Vagina (tissue), 2 donors: ENCODE results near the gene TCF7. TPM values are rescaled to one million over a fixed set of nuclear protein-coding genes. Genes with fewer than 3 reads are reported as not detected.

Source experiments
- DNase-seq, 2 donors: peaks; one replicate each; pipeline ENCODE4 v3.0.0-alpha.2; 2017; ENCODE audit errors: extremely low spot score in 2 of 2
- H3K27ac ChIP-seq: fragments of 200-600 bp; sonication (generic); one replicate; pipeline ENCODE4 v1.5.1; 2019
- H3K27me3 ChIP-seq: fragments of 200-600 bp; sonication (generic); one replicate; pipeline ENCODE4 v1.5.1; 2019
- H3K36me3 ChIP-seq, 2 donors: fragments of 200-600 bp; sonication (generic); one replicate each; pipeline ENCODE4 v1.5.1; 2017 to 2019
- H3K4me1 ChIP-seq: fragments of 200-600 bp; sonication (generic); one replicate; pipeline ENCODE4 v1.5.1; 2019
- H3K4me3 ChIP-seq, 2 donors: fragments of 200-600 bp; sonication (generic); 1 replicate in 1 of 2; 2 replicates in 1 of 2; pipeline ENCODE4 v1.5.1; 2016 to 2019
- H3K9me3 ChIP-seq: fragments of 200-600 bp; sonication (generic); one replicate; pipeline ENCODE4 v1.5.1; 2019
- POLR2A ChIP-seq, 2 donors: fragments of 450-650 bp; IDR thresholded peaks; one replicate each; pipeline ENCODE4 v1.6.1; 2017; ENCODE audit warnings: antibody characterized with exemption in 2 of 2, mild to moderate bottlenecking in 2 of 2, moderate library complexity in 2 of 2
- POLR2AphosphoS5 ChIP-seq, 2 donors: sonication (generic); formaldehyde crosslinking; IDR thresholded peaks; one replicate each; pipeline ENCODE4 v1.9.0; 2017; ENCODE audit warnings: antibody characterized with exemption in 2 of 2, mild to moderate bottlenecking in 2 of 2, low read depth in 1 of 2; ENCODE audit not compliant: insufficient read depth in 1 of 2
- intact Hi-C: fragments of 100-400 bp; cut with DNase I; formaldehyde crosslinking; loops from one replicate; pipeline ENCODE4 v1.15.1; 2023
- total RNA-seq: library from RNA; depleted of rRNA; stranded (reverse); fragments of >200 nt; gene quantifications from one replicate; pipeline ENCODE4 v1.2.3, GENCODE V29; 2016
- TF ChIP-seq, protein P1 (sequence below), 3 experiments: fragments of 450-650 bp in 2 of 3; fragments of 200-600 bp in 1 of 3; sonication (generic) in 1 of 3; IDR thresholded peaks; one replicate each; pipeline ENCODE4 v1.5.1; 2017 to 2019; ENCODE audit warnings: antibody characterized with exemption in 3 of 3, mild to moderate bottlenecking in 2 of 3, moderate library complexity in 2 of 3

The TCF7 gene
- total RNA-seq, 1 donor from 2014 or later = 1.7 TPM

DNA sequence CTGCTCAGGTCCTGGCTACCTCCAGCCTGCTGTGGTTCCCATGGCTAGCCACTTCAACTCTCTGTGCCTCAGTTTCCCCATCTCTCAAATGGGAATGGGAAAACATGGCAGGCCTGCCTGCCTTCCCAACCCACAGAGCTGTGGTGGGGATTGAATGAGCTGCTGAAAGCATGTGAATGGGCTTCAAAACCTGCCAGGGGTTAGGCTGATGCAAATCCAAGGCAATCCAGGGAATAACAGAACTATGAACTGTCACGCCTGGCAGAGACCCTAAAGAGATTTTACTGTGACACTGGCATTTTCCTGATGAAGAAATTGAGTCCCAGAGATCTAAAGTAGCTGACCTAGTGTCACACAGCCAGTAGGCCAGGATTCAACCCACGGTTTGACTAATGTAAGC lies 29.9 kb upstream of the TCF7 start:
- Histone ChIP-seq H3K27ac (no peak overlapping the region), H3K4me1 (no peaks in the 10 kb centered on the region), H3K4me3 (no peak overlapping the region), H3K36me3 (no peaks in the 10 kb centered on the region), H3K27me3 (no peaks in the 10 kb centered on the region), H3K9me3 (no peaks in the 10 kb centered on the region)
- no peak for TF ChIP-seq POLR2A (IDR thresholded peaks at IDR 0.05)
- TF ChIP-seq, protein P1, sequence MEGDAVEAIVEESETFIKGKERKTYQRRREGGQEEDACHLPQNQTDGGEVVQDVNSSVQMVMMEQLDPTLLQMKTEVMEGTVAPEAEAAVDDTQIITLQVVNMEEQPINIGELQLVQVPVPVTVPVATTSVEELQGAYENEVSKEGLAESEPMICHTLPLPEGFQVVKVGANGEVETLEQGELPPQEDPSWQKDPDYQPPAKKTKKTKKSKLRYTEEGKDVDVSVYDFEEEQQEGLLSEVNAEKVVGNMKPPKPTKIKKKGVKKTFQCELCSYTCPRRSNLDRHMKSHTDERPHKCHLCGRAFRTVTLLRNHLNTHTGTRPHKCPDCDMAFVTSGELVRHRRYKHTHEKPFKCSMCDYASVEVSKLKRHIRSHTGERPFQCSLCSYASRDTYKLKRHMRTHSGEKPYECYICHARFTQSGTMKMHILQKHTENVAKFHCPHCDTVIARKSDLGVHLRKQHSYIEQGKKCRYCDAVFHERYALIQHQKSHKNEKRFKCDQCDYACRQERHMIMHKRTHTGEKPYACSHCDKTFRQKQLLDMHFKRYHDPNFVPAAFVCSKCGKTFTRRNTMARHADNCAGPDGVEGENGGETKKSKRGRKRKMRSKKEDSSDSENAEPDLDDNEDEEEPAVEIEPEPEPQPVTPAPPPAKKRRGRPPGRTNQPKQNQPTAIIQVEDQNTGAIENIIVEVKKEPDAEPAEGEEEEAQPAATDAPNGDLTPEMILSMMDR (IDR thresholded peaks at IDR 0.05) = no peak
- TF ChIP-seq POLR2AphosphoS5 (IDR thresholded peaks at IDR 0.05; ENCODE audit: insufficient read depth in 1 of 2, low read depth in 1 of 2) = no peak
- no peak for DNase-seq
- intact Hi-C loops = no loop called here

DNA sequence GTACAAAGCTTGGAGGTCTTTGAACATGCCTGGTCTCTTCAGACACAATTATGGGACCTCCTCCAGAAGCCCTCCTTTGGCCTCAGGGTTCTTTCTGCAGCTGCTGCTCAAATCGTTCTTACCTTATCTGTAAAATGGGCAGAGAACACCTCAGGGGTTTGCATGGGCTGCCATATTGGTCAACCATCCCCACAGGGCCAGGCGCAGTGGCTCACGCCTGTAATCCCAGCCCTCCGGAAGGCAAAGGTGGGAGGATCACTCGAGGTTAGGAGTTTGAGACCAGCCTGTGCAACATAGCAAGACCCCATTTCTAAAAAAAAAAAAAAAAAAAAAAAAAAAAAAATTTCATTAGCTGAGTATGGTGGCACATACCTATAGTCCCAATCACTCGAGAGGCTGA lies 29.1 kb upstream of the TCF7 start:
- no peaks in the 10 kb centered on the region for H3K4me1 ChIP-seq
- H3K4me3 ChIP-seq = no peak overlapping the region
- H3K36me3 ChIP-seq = no peaks in the 10 kb centered on the region
- H3K27me3 ChIP-seq = no peaks in the 10 kb centered on the region
- H3K27ac ChIP-seq = no peak overlapping the region
- intact Hi-C loops = no loop called here
- DNase-seq = no peak
- H3K9me3 ChIP-seq = no peaks in the 10 kb centered on the region
- no peak for TF ChIP-seq POLR2AphosphoS5 (IDR thresholded peaks at IDR 0.05; ENCODE audit: insufficient read depth in 1 of 2, low read depth in 1 of 2)
- TF ChIP-seq POLR2A (IDR thresholded peaks at IDR 0.05) = no peak
- TF ChIP-seq, protein P1 (IDR thresholded peaks at IDR 0.05) = no peak

DNA sequence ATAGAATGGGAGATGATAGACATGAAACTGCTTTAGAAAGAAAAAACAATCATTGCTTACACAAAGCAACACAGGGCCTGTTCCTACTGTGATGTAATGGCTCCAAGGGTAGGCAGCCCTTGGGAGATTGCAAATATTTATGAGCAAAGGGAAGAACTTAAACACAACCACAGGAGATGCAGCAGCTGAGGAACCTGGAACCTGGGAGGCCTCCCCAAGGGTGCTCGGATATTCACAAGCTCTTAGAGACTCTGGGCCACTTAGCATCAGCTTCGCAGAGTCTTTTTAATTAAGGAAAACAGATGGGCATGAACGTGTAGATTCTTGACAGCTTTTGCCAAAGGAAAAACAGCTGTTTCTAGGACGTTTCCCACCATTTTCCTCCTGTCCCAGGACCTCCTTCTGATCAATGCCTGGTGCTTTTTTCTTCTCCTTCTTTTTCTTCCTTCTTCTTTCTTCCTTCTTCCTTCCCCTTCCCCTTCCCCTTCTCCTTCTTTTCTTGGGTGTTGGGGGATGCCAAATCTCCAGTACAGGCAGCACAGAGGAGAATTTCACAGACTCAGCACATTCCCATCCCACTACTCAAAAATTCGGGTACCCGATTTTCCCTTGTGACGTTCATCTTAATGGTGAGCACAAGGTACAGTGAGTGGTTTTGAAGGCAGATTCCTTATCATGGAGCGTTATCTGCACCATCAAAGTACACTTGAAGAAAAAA lies 28.1 kb upstream of the TCF7 start:
- H3K9me3 ChIP-seq = no peaks in the 10 kb centered on the region
- H3K4me1 ChIP-seq = no peaks in the 10 kb centered on the region
- no peaks in the 10 kb centered on the region for H3K36me3 ChIP-seq
- no peak for DNase-seq
- H3K4me3 ChIP-seq = no peak overlapping the region
- TF ChIP-seq, protein P1 (IDR thresholded peaks at IDR 0.05) = no peak
- TF ChIP-seq POLR2AphosphoS5 (IDR thresholded peaks at IDR 0.05; ENCODE audit: insufficient read depth in 1 of 2, low read depth in 1 of 2) (no peak), POLR2A (IDR thresholded peaks at IDR 0.05) (no peak)
- H3K27me3 ChIP-seq = no peaks in the 10 kb centered on the region
- H3K27ac ChIP-seq = no peak overlapping the region
- intact Hi-C loops = no loop called here

DNA sequence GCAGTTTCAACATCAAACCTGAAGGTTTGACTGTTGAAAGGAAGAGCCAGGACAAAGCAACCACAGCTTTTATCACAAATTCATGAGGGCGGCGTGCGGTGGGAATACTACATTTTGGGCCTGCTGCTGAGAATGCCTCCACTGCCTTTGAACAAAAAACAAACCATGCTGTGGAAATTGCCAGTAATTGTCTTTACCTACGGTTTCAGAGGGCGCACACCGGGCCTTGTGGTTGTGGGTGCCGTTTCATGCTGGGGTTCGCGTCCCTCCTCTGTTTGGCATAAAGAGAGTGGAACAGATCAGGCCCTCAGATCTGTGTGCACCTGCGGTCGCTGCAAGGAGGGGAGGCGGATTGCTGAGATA lies 27.6 kb upstream of the TCF7 start:
- TF ChIP-seq POLR2AphosphoS5 (IDR thresholded peaks at IDR 0.05; ENCODE audit: insufficient read depth in 1 of 2, low read depth in 1 of 2) (no peak), POLR2A (IDR thresholded peaks at IDR 0.05) (no peak)
- TF ChIP-seq, protein P1 (IDR thresholded peaks at IDR 0.05) = no peak
- Histone ChIP-seq H3K27me3 (no peaks in the 10 kb centered on the region), H3K4me1 (no peaks in the 10 kb centered on the region), H3K36me3 (no peaks in the 10 kb centered on the region), H3K4me3 (no peak overlapping the region), H3K9me3 (no peaks in the 10 kb centered on the region), H3K27ac (no peak overlapping the region)
- DNase-seq = no peak
- intact Hi-C loops = no loop called here

DNA sequence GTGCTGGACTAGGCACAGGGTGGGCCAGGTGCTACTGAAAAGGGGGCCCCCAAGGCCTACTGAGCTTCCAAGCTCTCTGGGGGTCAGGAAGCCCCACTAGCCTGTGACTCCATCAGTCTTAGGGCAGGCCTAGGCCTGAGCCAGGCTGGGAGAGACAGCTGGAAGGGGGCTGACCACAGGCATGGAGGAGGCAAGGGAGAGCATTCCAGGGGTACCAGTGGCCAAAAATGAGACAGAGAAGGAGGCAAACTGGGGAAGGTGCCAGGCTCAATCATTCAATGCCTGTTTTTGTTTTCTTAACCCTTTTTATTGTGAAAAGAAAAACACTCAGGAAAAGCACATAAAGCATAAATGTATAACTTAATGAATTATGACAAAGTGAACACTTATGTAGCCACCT lies 26.2 kb upstream of the TCF7 start:
- H3K27ac ChIP-seq = no peak overlapping the region
- DNase-seq = no peak
- H3K36me3 ChIP-seq = no peaks in the 10 kb centered on the region
- H3K9me3 ChIP-seq = no peaks in the 10 kb centered on the region
- intact Hi-C loops = no loop called here
- H3K4me1 ChIP-seq = no peaks in the 10 kb centered on the region
- H3K27me3 ChIP-seq = no peaks in the 10 kb centered on the region
- no peak overlapping the region for H3K4me3 ChIP-seq
- no peak for TF ChIP-seq POLR2AphosphoS5 (IDR thresholded peaks at IDR 0.05; ENCODE audit: insufficient read depth in 1 of 2, low read depth in 1 of 2)
- TF ChIP-seq, protein P1 (IDR thresholded peaks at IDR 0.05) = no peak
- TF ChIP-seq POLR2A (IDR thresholded peaks at IDR 0.05) = no peak
